ENCODE data around the gene VSTM4.

The VSTM4 gene

GRCh38 chr10:49040601-49041000 lies 74.7 kb downstream of the VSTM4 start:
- no peak for DNase-seq (ENCODE audit: low spot score)

GRCh38 chr10:49039409-49039808 lies 75.9 kb downstream of the VSTM4 start:
- no peak for DNase-seq (ENCODE audit: low spot score)

GRCh38 chr10:49038711-49039110 lies 76.6 kb downstream of the VSTM4 start:
- DNase-seq (ENCODE audit: low spot score), result no peak

GRCh38 chr10:49037187-49037586 lies 78.1 kb downstream of the VSTM4 start:
- no peak for DNase-seq (ENCODE audit: low spot score)

- no peak for DNase-seq (ENCODE audit: low spot score)
Observed at GRCh38 chr10:49036638-49037037, 78.7 kb downstream of the VSTM4 start.

GRCh38 chr10:49035920-49036319 lies 79.4 kb downstream of the VSTM4 start:
- no peak for DNase-seq (ENCODE audit: low spot score)

- no peak for DNase-seq (ENCODE audit: low spot score)
Observed at GRCh38 chr10:49034925-49035324, 80.4 kb downstream of the VSTM4 start.

- no peak for DNase-seq (ENCODE audit: low spot score)
Observed at GRCh38 chr10:49033939-49034338, 81.4 kb downstream of the VSTM4 start.

- no peak for DNase-seq (ENCODE audit: low spot score)
Observed at GRCh38 chr10:49029666-49030065, 85.7 kb downstream of the VSTM4 start.

- DNase-seq (ENCODE audit: low spot score), result no peak
Observed at GRCh38 chr10:49028639-49029038, 86.7 kb downstream of the VSTM4 start.

GRCh38 chr10:49025347-49025983 lies 89.9 kb downstream of the VSTM4 start:
- no peak for DNase-seq (ENCODE audit: low spot score)

- DNase-seq (ENCODE audit: low spot score), result no peak
Observed at GRCh38 chr10:49024484-49024883, 90.8 kb downstream of the VSTM4 start.

GRCh38 chr10:49023752-49024151 lies 91.6 kb downstream of the VSTM4 start:
- no peak for DNase-seq (ENCODE audit: low spot score)

GRCh38 chr10:49023071-49023470 lies 92.3 kb downstream of the VSTM4 start:
- DNase-seq (ENCODE audit: low spot score), result no peak

GRCh38 chr10:49021685-49022084 lies 93.6 kb downstream of the VSTM4 start:
- DNase-seq (ENCODE audit: low spot score), result no peak

GRCh38 chr10:49015700-49016099 lies 99.6 kb downstream of the VSTM4 start:
- DNase-seq (ENCODE audit: low spot score), result no peak

GRCh38 chr10:49012603-49013002 lies 102.7 kb downstream of the VSTM4 start:
- no peak for DNase-seq (ENCODE audit: low spot score)

GRCh38 chr10:49011756-49012155 lies 103.6 kb downstream of the VSTM4 start:
- no peak for DNase-seq (ENCODE audit: low spot score)

- no peak for DNase-seq (ENCODE audit: low spot score)
Observed at GRCh38 chr10:49010865-49011264, 104.5 kb downstream of the VSTM4 start.

GRCh38 chr10:49010295-49010694 lies 105.0 kb downstream of the VSTM4 start:
- no peak for DNase-seq (ENCODE audit: low spot score)

- no peak for DNase-seq (ENCODE audit: low spot score)
Observed at GRCh38 chr10:49009199-49009979, 105.9 kb downstream of the VSTM4 start.

- DNase-seq (ENCODE audit: low spot score), result no peak
Observed at GRCh38 chr10:49008505-49009198, 106.7 kb downstream of the VSTM4 start.

- no peak for DNase-seq (ENCODE audit: low spot score)
Observed at GRCh38 chr10:49008091-49008490, 107.2 kb downstream of the VSTM4 start.

Measured in CD4-positive, alpha-beta T cell treated with Interleukin-2 at 100 ng/mL for 4 hours (primary cell).